Body of pancreas (tissue), 4 donors: ENCODE results near the gene ATP10A. TPM values are rescaled to one million over a fixed set of nuclear protein-coding genes. Genes with fewer than 3 reads are reported as not detected.

Source experiments
- ATAC-seq: fragments of 150-250 bp; one replicate; pipeline ENCODE4 v1.9.1; 2016
- DNase-seq, 4 donors: peaks; one replicate each; pipeline ENCODE4 v3.0.0-alpha.2; 2019
- H3K27ac ChIP-seq, 4 donors: fragments of 200-600 bp; sonication (generic); 1 replicate in 3 of 4; 2 replicates in 1 of 4; pipeline versions ENCODE4 v1.5.1 to v1.6.1; 2016 to 2019; ENCODE audit warnings: mild to moderate bottlenecking in 1 of 4, mixed read lengths in 1 of 4, moderate library complexity in 1 of 4
- H3K27me3 ChIP-seq, 2 donors: fragments of 200-600 bp; sonication (generic); one replicate each; pipeline ENCODE4 v1.6.0; 2016; ENCODE audit warnings: mild to moderate bottlenecking in 1 of 2
- H3K36me3 ChIP-seq, 2 donors: fragments of 200-600 bp; sonication (generic); replicated peaks in 1 of 2; 2 replicates each; pipeline ENCODE4 v1.5.1; 2016; ENCODE audit warnings: low read depth in 2 of 2; ENCODE audit not compliant: insufficient read depth in 1 of 2
- H3K4me1 ChIP-seq: fragments of 200-600 bp; sonication (generic); one replicate; pipeline ENCODE4 v1.6.0; 2016
- H3K4me3 ChIP-seq, 2 donors: fragments of 200-600 bp; sonication (generic); 1 replicate in 1 of 2; 2 replicates in 1 of 2; pipeline ENCODE4 v1.5.1; 2016 to 2019
- H3K9me3 ChIP-seq, 3 donors: fragments of 200-600 bp; sonication (generic); 1 replicate in 2 of 3; 2 replicates in 1 of 3; pipeline ENCODE4 v1.5.1; 2016
- CTCF ChIP-seq, 7 experiments: fragments of 450-650 bp in 4 of 7; fragments of 200-600 bp in 3 of 7; sonication (generic) in 3 of 7; IDR thresholded peaks; one replicate each; pipeline ENCODE4 v1.5.1; 2016 to 2019; ENCODE audit warnings: antibody characterized with exemption in 7 of 7
- POLR2A ChIP-seq, 3 donors: fragments of 450-650 bp; IDR thresholded peaks; one replicate each; pipeline ENCODE4 v1.6.1; 2016; ENCODE audit warnings: antibody characterized with exemption in 3 of 3, mild to moderate bottlenecking in 2 of 3
- WGBS, 2 donors: methylation state at CpG; one replicate each; pipeline ENCODE4 v1.1.5; 2017; 5-methylcytosine and 5-hydroxymethylcytosine counted together
- intact Hi-C: fragments of 100-400 bp; cut with DNase I; formaldehyde crosslinking; loops from one replicate; pipeline ENCODE4 v1.15.1; 2023
- total RNA-seq, 2 donors: library from RNA; depleted of rRNA; stranded (reverse); fragments of >200 nt; gene quantifications; one replicate each; pipeline ENCODE4 v1.1.0, GENCODE V29; 2016

ATP10A gene
- total RNA-seq, 2 donors from 2014 or later: 1.3 to 2.0 TPM

- H3K9me3 ChIP-seq: no peaks in the 10 kb centered on the region
- no peak for ATAC-seq
- TF ChIP-seq POLR2A (IDR thresholded peaks at IDR 0.05): no peak
- 30 to 51% methylated on average over 3 of the region's 3 CpGs for WGBS, 2 donors
- H3K27ac ChIP-seq: no peak overlapping the region
- H3K4me1 ChIP-seq: no peaks in the 10 kb centered on the region
- no peak overlapping the region for H3K4me3 ChIP-seq
- no peaks in the 10 kb centered on the region for H3K36me3 ChIP-seq
- peak in 1 of 4 donors; percentile 0 for DNase-seq
- intact Hi-C loops: no loop called here
- no peaks in the 10 kb centered on the region for H3K27me3 ChIP-seq
Measured at GRCh38 chr15:25714538-25714840, 148.6 kb downstream of the ATP10A start.

- Histone ChIP-seq H3K9me3 (no peaks in the 10 kb centered on the region), H3K4me3 (no peak overlapping the region), H3K4me1 (no peaks in the 10 kb centered on the region), H3K27ac (no peak overlapping the region), H3K36me3 (no peaks in the 10 kb centered on the region), H3K27me3 (no peaks in the 10 kb centered on the region)
- peak in 1 of 4 donors; percentile 5 for DNase-seq
- 81 to 82% methylated on average over 14 to 34 of the region's 35 CpGs for WGBS, 2 donors
- no peak for ATAC-seq
- intact Hi-C loops: no loop called here
- no peak for TF ChIP-seq POLR2A (IDR thresholded peaks at IDR 0.05)
- no peak for TF ChIP-seq CTCF (IDR thresholded peaks at IDR 0.05)
Measured at GRCh38 chr15:25713736-25714537, 149.2 kb downstream of the ATP10A start.

GRCh38 chr15:25712961-25713355, 150.2 kb downstream of the ATP10A start:
- Histone ChIP-seq H3K36me3 (no peaks in the 10 kb centered on the region), H3K27ac (no peak overlapping the region), H3K27me3 (no peaks in the 10 kb centered on the region), H3K4me1 (no peaks in the 10 kb centered on the region), H3K4me3 (no peak overlapping the region), H3K9me3 (no peaks in the 10 kb centered on the region)
- ATAC-seq: no peak
- no peak for TF ChIP-seq CTCF (IDR thresholded peaks at IDR 0.05)
- TF ChIP-seq POLR2A (IDR thresholded peaks at IDR 0.05): no peak
- DNase-seq: peak in 1 of 4 donors; percentile 4
- 43 to 50% methylated on average over 1 to 5 of the region's 5 CpGs for WGBS, 2 donors
- intact Hi-C loops: no loop called here

GRCh38 chr15:25712192-25712960, 150.8 kb downstream of the ATP10A start:
- H3K4me3 ChIP-seq: no peak overlapping the region
- DNase-seq: peak in 1 of 4 donors; percentile 2
- H3K27ac ChIP-seq: no peak overlapping the region
- WGBS, 2 donors: 70 to 75% methylated on average over 8 to 9 of the region's 9 CpGs
- no peaks in the 10 kb centered on the region for H3K9me3 ChIP-seq
- no peaks in the 10 kb centered on the region for H3K27me3 ChIP-seq
- no peaks in the 10 kb centered on the region for H3K4me1 ChIP-seq
- no peak for TF ChIP-seq POLR2A (IDR thresholded peaks at IDR 0.05)
- ATAC-seq: no peak
- no peaks in the 10 kb centered on the region for H3K36me3 ChIP-seq
- intact Hi-C loops: no loop called here

- intact Hi-C loops: no loop called here
- no peaks in the 10 kb centered on the region for H3K27me3 ChIP-seq
- H3K9me3 ChIP-seq: no peaks in the 10 kb centered on the region
- ATAC-seq: no peak
- H3K4me3 ChIP-seq: no peak overlapping the region
- H3K4me1 ChIP-seq: no peaks in the 10 kb centered on the region
- TF ChIP-seq POLR2A (IDR thresholded peaks at IDR 0.05) (no peak), CTCF (IDR thresholded peaks at IDR 0.05) (no peak)
- no peak overlapping the region for H3K27ac ChIP-seq
- DNase-seq: peak in 1 of 4 donors; percentile 1
- no peaks in the 10 kb centered on the region for H3K36me3 ChIP-seq
- 54 to 63% methylated on average over 5 to 8 of the region's 8 CpGs for WGBS, 2 donors
Measured at GRCh38 chr15:25711691-25712090, 151.4 kb downstream of the ATP10A start.
